HepG2 (cell line): ENCODE results near the gene MTPN.

Source experiments
- BRCA1 ChIP-seq: sonication (generic); formaldehyde crosslinking; IDR thresholded peaks from 2 replicates; pipeline ENCODE4 v1.4.0; 2020; ENCODE audit warnings: missing genetic modification reagents
- CREB1 ChIP-seq, 2 experiments: fragments of 450-650 bp in 1 of 2; IDR thresholded peaks; 2 replicates each; pipeline ENCODE4 v1.6.1; 2016 to 2017; ENCODE audit warnings: control low read depth in 1 of 2, mild to moderate bottlenecking in 1 of 2, missing compliant biosample characterization in 1 of 2, missing genetic modification characterization in 1 of 2
- CTCF ChIP-seq: sonication (generic); formaldehyde crosslinking; IDR thresholded peaks from 2 replicates; pipeline ENCODE4 v1.5.0; 2020; ENCODE audit warnings: mild to moderate bottlenecking, missing genetic modification reagents, moderate library complexity
- HNRNPK ChIP-seq: fragments of 200-400 bp; formaldehyde crosslinking; IDR thresholded peaks from 2 replicates; pipeline ENCODE4 v1.6.1; 2018; ENCODE audit warnings: low read length, low read depth, moderate library complexity, mild to moderate bottlenecking; ENCODE audit not compliant: poor library complexity, severe bottlenecking
- JUNB ChIP-seq: sonication (generic); formaldehyde crosslinking; IDR thresholded peaks from 2 replicates; pipeline ENCODE4 v1.8.0; 2022; ENCODE audit warnings: missing genetic modification reagents, mild to moderate bottlenecking, borderline replicate concordance
- NCOA2 ChIP-seq: sonication (generic); formaldehyde crosslinking; IDR thresholded peaks from 2 replicates; pipeline ENCODE4 v1.8.0; 2022; ENCODE audit warnings: inconsistent platforms
- NONO ChIP-seq, 2 experiments: fragments of 450-650 bp in 1 of 2; sonication (generic) in 1 of 2; formaldehyde crosslinking in 1 of 2; IDR thresholded peaks in 1 of 2; conservative IDR thresholded peaks in 1 of 2; 2 replicates each; pipeline versions ENCODE4 v1.6.1 to v1.8.0; 2017 to 2022; ENCODE audit warnings: mild to moderate bottlenecking in 1 of 2, missing genetic modification reagents in 1 of 2, moderate library complexity in 1 of 2
- PRPF4 ChIP-seq: fragments of 200-400 bp; formaldehyde crosslinking; IDR thresholded peaks from 2 replicates; pipeline ENCODE4 v1.6.1; 2016; ENCODE audit warnings: low read length, low read depth; ENCODE audit not compliant: poor library complexity, severe bottlenecking
- SRY ChIP-seq: sonication (generic); formaldehyde crosslinking; IDR thresholded peaks from 2 replicates; pipeline ENCODE4 v1.8.0; 2022; ENCODE audit warnings: mild to moderate bottlenecking, missing genetic modification reagents
- TAF1 ChIP-seq: sonication (generic); formaldehyde crosslinking; IDR thresholded peaks from 2 replicates; pipeline ENCODE4 v1.4.0; 2020; ENCODE audit warnings: missing genetic modification reagents
- TARDBP ChIP-seq: sonication (generic); formaldehyde crosslinking; IDR thresholded peaks from 2 replicates; pipeline ENCODE4 v1.8.0; 2022; ENCODE audit warnings: mild to moderate bottlenecking, missing genetic modification reagents
- ZNF350 ChIP-seq: sonication (generic); formaldehyde crosslinking; IDR thresholded peaks from 2 replicates; pipeline ENCODE4 v1.4.0; 2020; ENCODE audit warnings: mild to moderate bottlenecking, low read depth, missing genetic modification reagents, borderline replicate concordance
- ZNF615 ChIP-seq: sonication (generic); formaldehyde crosslinking; IDR thresholded peaks from 2 replicates; pipeline ENCODE4 v1.5.0; 2020; ENCODE audit warnings: mild to moderate bottlenecking, missing genetic modification reagents, borderline replicate concordance
- ZNF740 ChIP-seq: sonication (generic); formaldehyde crosslinking; IDR thresholded peaks from 2 replicates; pipeline ENCODE4 v1.4.0; 2020; ENCODE audit warnings: missing genetic modification reagents

GRCh38 chr7:135884495-135885232 lies 92.5 kb downstream of the MTPN start:
- TF ChIP-seq HNRNPK = no peak
- no peak for TF ChIP-seq NCOA2 (CRISPR knock-in tag)
- TF ChIP-seq CTCF (CRISPR knock-in tag) = no peak
- no peak for TF ChIP-seq SRY
- no peak for TF ChIP-seq NONO (IDR thresholded peaks at IDR 0.05)
- TF ChIP-seq NONO (CRISPR knock-in tag; conservative IDR thresholded peaks at IDR 0.05) = no peak
- no peak for TF ChIP-seq TAF1 (CRISPR knock-in tag)
- TF ChIP-seq ZNF350 (CRISPR knock-in tag) = no peak
- TF ChIP-seq ZNF740 (CRISPR knock-in tag) = no peak
- no peak for TF ChIP-seq BRCA1
- TF ChIP-seq ZNF615 (CRISPR knock-in tag) = no peak
- 0 out of 2 replicates have a peak, but pooled peaks have one; percentile 28 for TF ChIP-seq CREB1 (IDR thresholded peaks at IDR 0.05)
- TF ChIP-seq CREB1 (CRISPR knock-in tag; IDR thresholded peaks at IDR 0.05) = no peak
- TF ChIP-seq JUNB (CRISPR knock-in tag) = no peak
- no peak for TF ChIP-seq TARDBP (CRISPR knock-in tag)
- no peak for TF ChIP-seq PRPF4
